MM.1S (cell line): ENCODE results near the gene AKR1A1.

Source experiments
- CTCF ChIP-seq: fragments of 300-600 bp; sonication (generic); IDR thresholded peaks from 2 replicates; pipeline ENCODE4 v1.5.1; 2016; ENCODE audit warnings: antibody characterized with exemption, low read length, mixed read lengths
- EZH2 ChIP-seq: fragments of 300-600 bp; sonication (generic); optimal IDR thresholded peaks from 2 replicates; pipeline ENCODE3; 2017; ENCODE audit warnings: low read depth, mild to moderate bottlenecking, antibody characterized with exemption, low read length, mixed read lengths
- EZH2phosphoT487 ChIP-seq: fragments of 300-600 bp; sonication (generic); IDR thresholded peaks from 2 replicates; pipeline ENCODE4 v1.6.1; 2018; ENCODE audit warnings: antibody characterized with exemption, low read length

GRCh38 chr1:45503462-45504360 is 46.9 kb upstream of the AKR1A1 start:
- no peak for TF ChIP-seq EZH2
- no peak for TF ChIP-seq CTCF
- no peak for TF ChIP-seq EZH2phosphoT487
